HG03135 (cell line): Measurements from ENCODE around the gene NHERF1.

Source experiments
- ATAC-seq: cut with Tn5 transposase; IDR thresholded peaks from one replicate; pipeline ENCODE4 v1.9.1; 2021; ENCODE audit warnings: mild to moderate bottlenecking, moderate library complexity; ENCODE audit not compliant: unreplicated experiment

Gene NHERF1

DNA sequence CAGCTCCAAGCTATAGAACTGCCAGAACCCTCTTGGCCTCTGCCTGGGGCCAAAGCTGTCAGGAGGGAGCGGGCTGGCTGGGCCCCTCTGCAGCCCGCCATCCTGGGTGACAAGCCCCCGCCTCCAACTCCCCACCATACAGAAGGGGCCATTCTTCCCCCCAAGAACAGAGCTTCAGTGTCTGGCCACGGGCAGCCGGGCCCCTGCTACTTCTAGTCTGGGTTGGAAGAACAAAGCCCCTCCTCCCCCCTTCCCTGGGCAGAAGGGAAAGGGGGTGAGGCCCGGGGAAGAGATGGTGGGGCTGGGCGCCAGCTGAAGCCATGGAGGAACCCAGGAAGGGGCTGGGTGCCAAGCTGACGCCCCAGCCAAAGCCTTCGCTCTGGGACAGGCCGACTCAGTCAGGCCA lies 18.7 kb downstream of the NHERF1 start:
- ATAC-seq: no peak

- ATAC-seq: no peak
These were observed 19.8 kb downstream of the NHERF1 start for GRCh38 chr17:74768069-74768762.

- no peak for ATAC-seq
These were observed 20.3 kb downstream of the NHERF1 start for GRCh38 chr17:74768763-74769114.

DNA sequence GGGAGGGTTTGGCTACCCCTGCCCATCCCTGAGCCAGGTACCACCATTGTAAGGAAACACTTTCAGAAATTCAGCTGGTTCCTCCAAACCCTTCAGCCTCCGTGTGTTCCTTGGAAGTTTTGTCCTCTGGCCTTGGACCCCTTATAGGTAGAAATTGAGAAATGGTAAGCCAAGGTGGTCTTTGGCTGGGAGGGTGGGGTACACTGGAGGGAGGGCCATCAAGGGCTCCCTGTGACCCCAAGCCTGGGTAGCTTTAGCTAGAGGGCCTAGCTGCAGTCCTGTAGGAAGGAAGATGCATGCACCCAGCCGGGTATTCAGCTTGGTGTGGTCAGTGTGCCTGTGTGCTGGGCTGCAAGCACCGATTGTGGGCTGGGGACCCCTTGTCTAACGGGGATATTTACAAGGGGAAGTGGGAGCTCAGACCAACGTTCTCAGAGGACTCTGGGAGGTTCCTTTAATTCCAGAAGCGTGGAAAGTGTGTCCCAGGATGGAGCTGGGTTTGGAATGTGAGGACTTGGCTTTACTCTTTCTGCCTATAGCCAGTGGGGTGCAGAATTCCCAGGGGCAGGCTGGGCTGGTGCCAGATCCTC lies 20.9 kb downstream of the NHERF1 start:
- no peak for ATAC-seq

- ATAC-seq: no peak
These were observed 21.5 kb downstream of the NHERF1 start for GRCh38 chr17:74769856-74770497.

DNA sequence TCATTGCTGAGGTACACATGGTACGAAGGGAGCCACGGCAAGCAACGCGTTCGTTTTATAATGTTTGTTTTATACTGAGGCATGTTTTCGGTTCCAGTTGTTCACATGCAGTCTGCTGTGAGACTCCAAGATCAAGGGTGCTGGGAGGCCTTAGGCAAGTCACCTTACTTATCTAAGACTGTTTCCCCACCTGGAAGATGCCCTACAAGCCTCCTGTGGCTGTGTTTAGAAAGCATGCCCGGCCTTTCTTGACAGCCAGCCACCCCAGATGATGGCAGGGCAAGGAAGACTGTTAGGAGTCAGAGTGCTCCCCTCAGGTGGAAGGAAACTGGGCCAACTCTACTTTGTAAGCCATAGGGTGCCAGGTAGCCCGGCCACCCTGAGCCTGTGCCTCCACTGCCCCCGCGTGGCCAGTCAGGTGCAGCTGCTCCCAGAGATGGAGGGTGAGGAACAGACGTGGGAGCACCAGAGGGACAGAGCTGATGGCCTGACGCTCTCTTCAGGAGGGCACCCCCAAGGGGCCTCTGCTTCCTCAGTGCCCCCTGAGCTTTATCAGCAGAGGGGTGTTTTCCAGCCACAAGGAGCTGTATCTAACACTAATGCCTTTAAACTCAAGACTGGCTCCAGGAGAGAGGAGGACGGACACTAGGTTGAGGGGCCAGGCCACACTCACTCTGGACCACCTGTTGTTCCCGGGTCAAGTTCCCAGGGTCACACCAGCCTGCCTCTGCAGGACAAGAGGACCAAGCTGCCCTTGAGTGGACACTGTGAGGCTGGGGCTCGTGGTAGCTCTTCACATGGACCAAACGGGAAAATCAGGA lies 22.3 kb downstream of the NHERF1 start:
- no peak for ATAC-seq

DNA sequence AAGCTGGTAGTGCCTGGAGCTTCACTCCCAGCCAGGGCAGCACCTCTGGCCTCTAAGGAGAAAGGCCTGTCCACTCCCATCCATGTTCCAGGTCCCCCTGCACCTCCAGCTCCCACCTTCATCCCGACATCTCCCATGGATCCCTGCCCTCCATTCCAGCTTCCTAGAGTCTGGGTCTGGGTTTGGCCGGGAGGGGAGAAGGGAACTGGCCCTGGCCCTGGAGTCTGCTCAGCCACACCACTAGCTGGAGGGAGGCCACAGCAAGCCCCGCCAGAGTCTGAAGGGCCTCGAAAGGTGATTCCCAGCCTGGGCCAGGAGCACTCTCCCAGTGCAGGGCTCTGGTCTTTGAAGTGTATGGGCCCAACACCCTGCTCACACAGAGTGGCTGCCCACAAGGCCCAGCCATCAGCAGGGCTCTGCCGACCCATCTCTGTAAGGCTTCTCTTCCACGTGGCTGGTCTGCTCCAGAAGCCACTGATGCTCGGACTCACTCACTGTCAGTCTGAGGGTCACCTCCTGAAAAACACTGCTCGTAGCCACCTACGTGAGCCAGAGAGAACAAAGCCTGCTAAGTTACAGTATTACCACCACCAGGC lies 23.0 kb downstream of the NHERF1 start:
- no peak for ATAC-seq

- ATAC-seq: no peak
These were observed 23.6 kb downstream of the NHERF1 start for GRCh38 chr17:74772053-74772452.

DNA sequence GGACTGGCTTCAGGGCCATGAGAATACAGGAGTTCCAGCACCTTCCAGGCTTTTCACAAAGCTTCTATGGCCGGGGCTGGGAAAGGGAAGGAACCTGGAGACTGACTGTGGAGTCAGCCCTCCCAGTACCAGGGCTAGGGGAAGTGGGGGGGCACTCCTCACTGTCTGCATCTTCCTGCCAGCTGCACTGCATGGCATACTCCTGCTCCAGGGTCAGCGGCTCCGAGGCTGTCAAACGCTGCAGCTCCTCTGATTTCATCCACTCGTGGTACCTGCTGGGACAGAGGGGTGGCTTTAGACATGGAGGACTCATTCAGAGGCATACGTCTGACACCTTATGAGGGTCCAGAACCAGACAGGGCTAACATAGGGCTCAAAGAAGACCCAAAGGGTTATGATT lies 25.0 kb downstream of the NHERF1 start:
- no peak for ATAC-seq

DNA sequence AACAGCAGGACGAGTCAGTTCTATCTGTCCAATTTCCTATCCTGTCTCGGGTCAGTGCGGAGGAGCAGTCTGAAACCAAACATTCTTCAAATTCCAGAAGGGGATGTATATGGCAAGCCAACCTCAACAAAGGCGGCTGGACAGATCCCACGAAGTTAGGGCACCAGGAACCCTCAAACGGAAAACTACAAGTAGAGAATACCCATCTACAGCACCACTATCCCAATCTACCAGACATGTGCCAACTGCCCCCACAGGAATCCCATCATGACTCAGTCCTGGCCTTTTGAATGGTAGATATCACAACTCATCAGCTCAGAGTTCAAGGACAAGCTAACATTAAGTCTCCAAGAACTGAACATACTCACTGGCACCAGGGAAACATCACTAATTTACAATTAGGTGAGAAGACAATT lies 25.5 kb downstream of the NHERF1 start:
- ATAC-seq: no peak

DNA sequence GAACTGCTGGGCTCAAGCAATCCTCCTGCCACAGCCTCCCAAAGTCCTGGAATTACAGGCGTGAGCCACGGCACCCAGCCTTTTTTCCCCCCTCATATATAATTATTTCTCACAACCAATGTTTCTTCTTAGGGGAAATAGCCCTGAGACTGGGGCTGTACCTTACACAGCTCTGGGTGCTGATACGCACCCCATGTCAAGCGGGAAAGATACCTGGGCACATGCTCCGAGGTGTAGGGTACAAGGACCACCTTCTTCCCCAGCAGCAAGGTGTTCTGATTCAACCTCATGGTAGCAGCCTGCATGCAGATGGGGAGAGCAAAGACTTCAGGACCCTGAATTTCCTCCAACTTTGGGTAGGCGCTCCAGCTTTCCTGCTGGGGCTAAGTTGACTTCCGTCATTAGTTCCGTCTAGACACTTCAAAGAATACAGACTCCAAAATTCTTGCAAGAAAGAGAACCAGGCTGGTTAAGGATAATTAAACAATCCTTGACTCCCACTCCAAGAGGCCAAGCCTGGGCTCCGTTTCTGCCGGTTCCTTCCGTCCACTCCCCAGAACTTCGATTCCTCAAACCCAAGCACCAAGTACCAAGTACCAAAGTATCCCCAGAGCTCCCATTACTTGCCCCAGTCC lies 27.1 kb downstream of the NHERF1 start:
- ATAC-seq: peak; percentile 1

DNA sequence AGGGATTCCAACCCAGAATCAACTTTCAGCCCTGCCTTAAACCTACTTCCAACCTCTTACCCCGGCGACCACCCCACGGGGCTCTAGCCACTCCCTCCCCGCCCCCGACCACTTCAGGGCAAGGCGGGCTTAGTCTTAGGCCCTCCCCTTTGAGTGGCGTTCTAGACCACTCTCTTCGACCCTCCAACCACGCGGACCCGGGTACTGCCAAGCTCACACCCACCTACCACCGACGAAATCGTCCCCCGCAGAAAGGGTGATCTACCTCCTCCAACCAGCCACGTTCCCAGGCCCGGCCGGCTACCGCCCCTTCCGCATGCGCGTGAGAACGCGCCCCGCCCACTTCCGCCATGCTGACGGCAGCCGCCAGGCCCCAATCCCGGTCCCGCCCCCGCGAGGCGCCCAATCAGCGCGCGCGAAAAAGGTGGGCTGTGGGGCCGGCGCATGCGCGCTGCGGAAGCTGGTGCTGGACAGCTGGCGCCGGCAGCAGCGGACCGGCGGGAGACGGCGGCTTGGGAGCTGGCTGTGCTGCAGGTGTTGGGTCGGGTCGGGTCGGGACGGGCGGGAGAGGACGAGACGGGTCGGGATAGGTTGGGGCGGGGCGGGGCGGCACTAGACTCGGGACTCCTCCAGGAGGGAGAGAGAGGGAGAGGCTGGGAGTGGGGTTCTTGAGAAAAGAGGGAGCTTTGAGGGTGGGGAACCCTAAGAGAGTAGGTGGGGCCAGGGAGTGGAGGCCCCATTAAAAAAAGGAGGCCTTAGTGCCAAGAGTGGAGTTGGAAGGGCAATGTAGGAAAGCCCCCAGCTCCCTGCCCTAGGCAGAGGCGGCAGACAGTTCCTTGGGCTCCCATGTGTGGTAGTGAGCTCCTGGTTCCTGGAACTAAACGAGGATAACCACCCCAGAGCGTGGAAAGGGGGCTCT lies 27.9 kb downstream of the NHERF1 start, which contains the start of gene NAT9:
TSS of gene NAT9 (minus strand) at position 302 of the 919 bp plus-strand sequence. CDS start 647 bp downstream, outside the sequence.
- peak; percentile 71 for ATAC-seq

DNA sequence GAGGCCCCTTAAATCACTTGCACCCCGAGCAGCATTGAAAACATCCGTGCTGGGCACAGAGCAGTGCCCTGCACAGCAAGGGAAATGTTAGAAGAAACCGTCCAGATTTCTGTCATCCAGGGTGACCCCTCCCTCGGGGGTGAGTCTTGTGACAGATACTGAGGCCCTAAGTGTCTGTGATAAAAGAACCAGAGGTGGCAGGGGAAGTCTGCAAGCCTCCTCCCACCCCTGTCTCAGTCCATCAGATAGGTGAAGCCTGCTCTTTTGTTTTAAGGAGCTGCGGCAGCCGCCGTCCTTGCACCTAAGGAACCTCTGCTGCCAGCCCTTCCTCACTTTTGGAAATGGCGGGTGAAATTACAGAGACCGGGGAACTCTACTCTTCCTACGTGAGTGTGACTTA lies 28.6 kb downstream of the NHERF1 start:
- ATAC-seq: no peak

- ATAC-seq: no peak
These were observed 29.6 kb downstream of the NHERF1 start for GRCh38 chr17:74777901-74778515.

- no peak for ATAC-seq
These were observed 30.5 kb downstream of the NHERF1 start for GRCh38 chr17:74778960-74779359.

DNA sequence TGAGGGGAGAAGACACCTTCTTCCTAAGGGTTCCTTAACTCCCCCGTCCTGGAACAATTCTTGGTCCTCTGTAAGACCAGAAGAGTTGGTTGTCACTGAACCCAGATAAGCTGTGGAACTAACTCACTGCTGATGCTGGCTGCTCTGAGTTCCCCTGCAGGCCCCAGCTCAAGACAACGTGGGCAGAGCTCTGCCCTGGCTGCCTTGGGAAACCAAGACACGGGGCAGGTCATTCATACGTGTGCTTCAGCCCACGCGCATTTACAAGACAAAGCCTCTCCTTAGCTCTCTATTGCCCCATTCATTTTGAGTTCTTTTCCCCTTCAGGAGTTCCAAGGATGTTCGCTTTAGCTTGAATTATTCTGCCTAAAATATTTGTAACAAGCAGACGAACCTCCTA lies 31.1 kb downstream of the NHERF1 start:
- no peak for ATAC-seq

DNA sequence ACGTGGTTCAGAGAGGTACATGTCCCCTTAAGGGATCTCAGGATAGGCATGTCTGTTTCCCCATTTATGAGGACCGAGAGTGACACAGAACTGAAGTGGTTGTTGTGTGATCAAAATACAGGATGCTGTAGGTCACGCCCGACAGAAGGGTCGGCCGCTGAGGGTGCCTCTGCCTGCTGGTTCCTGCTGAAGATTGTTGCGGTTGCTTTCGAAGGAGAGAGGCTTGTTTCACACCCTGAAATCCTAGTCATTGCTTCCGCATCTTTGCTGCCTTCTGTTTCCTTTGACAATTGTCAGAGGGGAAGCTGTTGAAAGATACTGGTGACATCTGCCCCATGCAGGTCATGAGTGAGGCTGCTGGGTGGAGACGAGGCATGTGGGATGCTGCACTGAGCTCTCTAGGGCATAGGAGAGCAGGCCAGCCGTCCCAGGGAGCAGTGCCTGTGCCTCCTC lies 31.5 kb downstream of the NHERF1 start:
- peak; percentile 59 for ATAC-seq

DNA sequence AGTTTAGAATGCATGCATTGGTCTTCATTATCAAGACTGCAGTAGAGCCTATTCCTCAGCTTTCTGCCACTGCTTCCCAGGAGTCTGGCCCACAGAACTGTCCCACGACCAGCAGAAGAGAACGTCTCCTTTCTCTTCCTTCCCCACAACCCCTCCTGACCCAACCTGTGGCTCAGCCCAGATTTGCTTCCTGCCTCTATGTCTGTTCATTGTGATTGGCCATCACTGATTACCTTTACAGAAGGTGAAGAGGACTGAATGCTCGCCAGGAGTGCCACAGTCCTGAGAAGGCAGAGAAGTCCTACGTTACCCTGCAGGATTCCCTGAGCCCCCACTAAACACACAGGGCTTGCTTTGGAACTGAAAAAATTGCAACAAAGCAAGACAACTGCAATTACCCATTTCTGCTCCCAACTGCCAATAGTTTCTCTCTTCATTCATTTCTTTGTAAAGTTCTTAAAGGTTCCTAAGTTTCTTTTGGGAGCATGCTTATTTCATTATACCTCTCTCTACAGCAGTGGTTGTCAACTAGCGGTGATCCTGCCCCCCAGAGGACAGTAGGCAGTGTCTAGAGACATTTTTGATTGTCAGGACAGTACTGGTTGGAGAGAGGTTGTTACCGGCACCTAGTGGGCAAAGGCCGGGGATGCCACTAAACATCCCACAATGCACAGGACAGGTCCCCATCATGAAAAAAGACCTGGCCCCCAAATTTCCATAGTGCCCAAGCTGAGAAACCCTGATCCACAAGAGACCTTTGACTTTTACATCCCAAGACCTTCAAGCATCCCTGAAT lies 32.2 kb downstream of the NHERF1 start:
- ATAC-seq: no peak
